GM12865 (cell line): ENCODE results near the gene WNT3A.
"Not testable (repeated sequence)": the region's sequence is repeated elsewhere in the genome, so short reads cannot be mapped to it uniquely, and the experiment has no call there.

Experiments used
- DNase-seq: peaks from one replicate; pipeline ENCODE4 v3.0.0; 2010; ENCODE audit warnings: low read depth
- H3K4me3 ChIP-seq: 2 replicates; pipeline ENCODE4 v1.5.1; 2011; ENCODE audit warnings: mild to moderate bottlenecking, low read depth, low read length, control low read depth
- TF ChIP-seq, protein P1 (sequence below): IDR thresholded peaks from 2 replicates; pipeline ENCODE4 v1.5.1; 2011; ENCODE audit warnings: low read length, control low read depth, low read depth, inconsistent platforms; ENCODE audit not compliant: insufficient read depth; ENCODE audit errors: missing control alignments

WNT3A gene

DNA sequence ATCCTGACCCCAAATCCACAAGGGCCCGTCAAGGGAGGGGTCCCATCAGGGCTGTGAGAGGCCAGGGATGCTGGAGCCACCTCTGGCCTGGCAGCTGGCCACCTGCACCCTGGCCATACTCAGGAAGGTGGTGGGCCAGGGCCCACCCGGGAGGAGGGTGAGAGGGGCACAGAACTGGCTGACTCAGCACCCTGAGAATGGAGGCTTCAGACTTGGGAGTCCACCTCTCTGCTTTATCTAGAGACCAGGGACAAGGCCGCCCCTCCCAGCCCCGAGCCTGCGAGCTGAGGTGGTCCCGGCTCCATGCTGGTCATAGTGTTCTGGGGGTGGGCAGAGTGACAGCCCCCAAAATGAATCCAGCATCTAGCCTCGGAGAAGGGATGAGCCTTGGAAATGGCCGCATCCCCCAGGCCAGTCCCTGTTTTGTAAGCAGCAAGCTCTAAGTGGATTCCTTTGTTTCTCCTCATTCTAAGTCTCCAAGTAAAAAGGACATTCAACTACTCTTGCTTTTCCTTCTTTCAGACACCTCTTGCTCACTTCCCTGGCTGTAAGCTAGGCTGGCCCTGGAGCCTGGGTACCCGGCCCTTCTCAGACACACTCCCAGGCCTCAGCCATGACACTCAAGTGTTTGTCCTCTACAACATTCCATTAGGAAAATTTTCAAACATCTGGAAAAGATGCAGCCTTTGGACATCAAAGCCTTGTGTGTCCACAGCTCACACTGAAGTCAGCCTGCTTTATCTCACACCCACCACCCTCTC, 12.3 kb downstream of the WNT3A start:
- no peak overlapping the region for H3K4me3 ChIP-seq
- no peak for DNase-seq

DNA sequence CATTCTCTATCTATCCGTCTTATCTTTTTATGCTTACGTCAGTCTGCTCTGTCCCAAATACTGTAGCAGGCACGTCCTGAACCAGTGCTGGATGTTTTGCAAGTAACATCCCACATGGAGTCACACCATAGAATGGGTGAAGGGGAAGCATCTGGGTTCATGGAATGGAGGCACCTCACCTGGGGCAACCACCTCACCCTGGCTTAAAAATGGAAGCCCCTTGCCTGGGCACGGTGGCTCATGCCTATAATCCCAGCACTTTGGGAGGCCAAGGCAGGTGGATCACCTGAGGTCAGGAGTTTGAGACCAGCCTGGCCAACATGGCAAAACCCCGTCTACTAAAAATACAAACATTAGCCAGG, 12.9 kb downstream of the WNT3A start:
- not testable (repeated sequence) for H3K4me3 ChIP-seq, DNase-seq

More for the DNA sequence above, 12.3 kb downstream of the WNT3A start:
- TF ChIP-seq, protein P1, sequence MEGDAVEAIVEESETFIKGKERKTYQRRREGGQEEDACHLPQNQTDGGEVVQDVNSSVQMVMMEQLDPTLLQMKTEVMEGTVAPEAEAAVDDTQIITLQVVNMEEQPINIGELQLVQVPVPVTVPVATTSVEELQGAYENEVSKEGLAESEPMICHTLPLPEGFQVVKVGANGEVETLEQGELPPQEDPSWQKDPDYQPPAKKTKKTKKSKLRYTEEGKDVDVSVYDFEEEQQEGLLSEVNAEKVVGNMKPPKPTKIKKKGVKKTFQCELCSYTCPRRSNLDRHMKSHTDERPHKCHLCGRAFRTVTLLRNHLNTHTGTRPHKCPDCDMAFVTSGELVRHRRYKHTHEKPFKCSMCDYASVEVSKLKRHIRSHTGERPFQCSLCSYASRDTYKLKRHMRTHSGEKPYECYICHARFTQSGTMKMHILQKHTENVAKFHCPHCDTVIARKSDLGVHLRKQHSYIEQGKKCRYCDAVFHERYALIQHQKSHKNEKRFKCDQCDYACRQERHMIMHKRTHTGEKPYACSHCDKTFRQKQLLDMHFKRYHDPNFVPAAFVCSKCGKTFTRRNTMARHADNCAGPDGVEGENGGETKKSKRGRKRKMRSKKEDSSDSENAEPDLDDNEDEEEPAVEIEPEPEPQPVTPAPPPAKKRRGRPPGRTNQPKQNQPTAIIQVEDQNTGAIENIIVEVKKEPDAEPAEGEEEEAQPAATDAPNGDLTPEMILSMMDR, result no peak

DNA sequence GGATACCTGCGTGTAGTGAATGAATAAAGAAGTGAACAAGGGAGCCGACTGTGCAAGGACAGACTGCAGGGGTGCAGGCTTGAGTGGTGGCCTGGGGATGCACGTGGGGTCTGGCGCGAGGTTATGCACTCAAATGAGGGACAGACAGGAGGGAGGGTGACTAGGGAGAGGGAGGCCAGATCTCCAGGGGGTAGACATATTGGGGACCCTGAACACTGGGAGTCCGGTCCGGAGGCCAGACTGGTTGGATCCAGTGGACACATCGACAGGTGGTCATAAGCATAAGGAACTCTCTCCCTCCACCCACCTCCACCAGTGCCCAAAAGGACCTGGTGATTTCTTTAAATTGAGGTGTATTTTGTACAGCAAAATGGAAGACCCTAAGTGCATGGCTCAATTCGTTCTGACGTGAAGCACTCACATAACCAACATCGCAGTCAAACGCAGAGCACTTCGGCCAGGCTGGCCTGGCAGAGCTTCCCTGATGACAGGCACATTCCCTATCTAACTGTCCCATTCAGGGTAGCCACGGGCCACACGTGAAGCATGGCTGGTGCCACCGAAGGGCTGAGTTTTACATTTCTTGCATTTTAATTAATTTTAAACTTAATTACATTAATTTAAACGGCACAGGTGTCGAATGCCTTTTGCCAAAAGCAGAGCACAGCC, 14.0 kb downstream of the WNT3A start:
- no peak for DNase-seq
- TF ChIP-seq, protein P1, result no peak
- no peak overlapping the region for H3K4me3 ChIP-seq

GRCh38 chr1:228021355-228022030, 14.7 kb downstream of the WNT3A start:
- TF ChIP-seq, protein P1, result no peak
- no peak overlapping the region for H3K4me3 ChIP-seq
- no peak for DNase-seq

- no peak overlapping the region for H3K4me3 ChIP-seq
- TF ChIP-seq, protein P1, result no peak
- no peak for DNase-seq
Measured at GRCh38 chr1:228022571-228023293, 15.9 kb downstream of the WNT3A start.

DNA sequence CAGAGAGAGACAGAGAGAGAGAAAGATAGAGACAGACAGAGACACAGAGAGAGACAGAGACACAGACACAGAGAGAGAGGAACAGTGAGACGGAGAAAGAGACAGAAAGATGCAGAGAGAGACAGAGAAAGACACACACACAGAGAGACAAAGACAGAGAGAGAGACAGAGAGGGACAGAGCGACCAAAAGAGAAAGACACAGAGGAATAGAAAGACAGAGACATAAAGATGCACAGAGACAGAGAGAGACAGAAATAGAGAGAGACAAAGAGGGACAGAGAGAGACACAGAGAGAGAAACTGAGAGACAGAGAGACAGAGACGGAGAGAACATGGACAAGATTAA, 16.5 kb downstream of the WNT3A start:
- H3K4me3 ChIP-seq, result no peak overlapping the region
- no peak for DNase-seq
- TF ChIP-seq, protein P1, result no peak

DNA sequence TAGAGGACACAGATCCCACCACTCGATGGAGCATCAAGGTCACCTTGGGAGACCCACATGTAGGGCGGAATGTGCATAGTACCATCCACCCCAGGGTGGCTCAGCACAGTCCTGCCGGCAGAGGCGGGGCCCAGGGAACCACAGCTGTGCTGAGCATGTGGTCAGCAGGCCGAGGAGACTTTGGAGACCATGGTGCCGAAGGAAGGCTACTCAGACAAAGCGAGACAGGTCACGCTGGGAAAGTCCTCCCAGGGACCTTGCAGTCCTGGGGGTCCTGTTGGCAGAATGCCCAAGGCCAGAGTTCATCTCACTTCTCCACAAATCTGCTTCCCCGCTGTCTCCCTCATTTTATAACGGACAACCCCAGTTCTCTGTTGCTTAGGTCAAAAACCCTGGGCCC, 22.5 kb downstream of the WNT3A start:
- no peak overlapping the region for H3K4me3 ChIP-seq
- DNase-seq, result no peak
- TF ChIP-seq, protein P1, result no peak
